ENCODE measurements around the gene CFAP77.

CFAP77 gene

DNA sequence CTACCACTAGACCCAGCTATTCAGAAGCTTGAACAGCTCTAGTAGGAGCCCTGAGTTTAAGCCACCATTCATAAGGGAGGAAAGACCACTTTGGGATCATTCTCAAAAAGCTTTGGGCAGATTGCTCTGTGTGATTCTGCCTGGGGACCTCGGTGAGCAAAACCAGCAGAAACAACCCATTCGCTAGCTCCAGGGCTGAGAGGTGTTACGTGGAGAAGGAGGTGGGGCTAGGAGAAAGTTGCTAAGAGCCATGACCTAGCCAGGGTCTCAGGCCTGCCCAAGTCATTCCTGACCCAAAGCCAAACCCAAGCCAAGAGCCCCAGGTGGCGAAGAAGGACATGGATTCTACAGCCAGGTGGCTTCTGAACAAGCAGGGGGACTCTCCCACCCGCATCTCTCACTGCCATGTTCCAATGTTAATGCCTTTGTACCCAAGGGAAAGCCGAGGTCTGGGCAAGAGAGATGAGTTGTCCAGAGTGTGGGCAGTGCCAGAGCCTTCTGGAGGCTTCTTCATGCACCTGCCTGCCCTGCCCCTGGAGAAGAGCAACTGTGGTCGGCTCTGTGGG, 168.4 kb downstream of the CFAP77 start:
- TF ChIP-seq ZFX (IDR thresholded peaks at IDR 0.05; ENCODE audit: borderline replicate concordance) (no peak), CTCF (IDR thresholded peaks at IDR 0.05) (no peak)
- no peak overlapping the region for H3K27ac ChIP-seq

DNA sequence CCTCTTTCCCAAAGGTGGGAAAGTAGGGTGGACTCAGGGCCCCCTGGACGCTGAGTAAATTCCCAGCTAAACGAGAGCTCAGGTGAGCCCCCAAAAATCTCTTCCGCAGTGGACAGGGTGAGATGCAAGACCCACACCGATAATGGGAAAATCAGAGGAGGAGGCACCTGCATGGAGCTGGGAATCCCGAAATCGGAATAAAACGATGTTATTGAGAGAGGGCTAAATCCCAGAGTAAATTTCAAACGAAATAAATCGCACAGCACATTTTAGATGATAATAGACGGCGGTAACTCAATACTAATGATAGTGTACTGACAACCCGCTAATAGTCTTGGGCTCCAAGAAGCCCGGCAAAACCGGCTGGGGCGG, 169.4 kb downstream of the CFAP77 start:
- H3K27ac ChIP-seq: no peak overlapping the region
- TF ChIP-seq CTCF (IDR thresholded peaks at IDR 0.05) (no peak), ZFX (IDR thresholded peaks at IDR 0.05; ENCODE audit: borderline replicate concordance) (no peak)

DNA sequence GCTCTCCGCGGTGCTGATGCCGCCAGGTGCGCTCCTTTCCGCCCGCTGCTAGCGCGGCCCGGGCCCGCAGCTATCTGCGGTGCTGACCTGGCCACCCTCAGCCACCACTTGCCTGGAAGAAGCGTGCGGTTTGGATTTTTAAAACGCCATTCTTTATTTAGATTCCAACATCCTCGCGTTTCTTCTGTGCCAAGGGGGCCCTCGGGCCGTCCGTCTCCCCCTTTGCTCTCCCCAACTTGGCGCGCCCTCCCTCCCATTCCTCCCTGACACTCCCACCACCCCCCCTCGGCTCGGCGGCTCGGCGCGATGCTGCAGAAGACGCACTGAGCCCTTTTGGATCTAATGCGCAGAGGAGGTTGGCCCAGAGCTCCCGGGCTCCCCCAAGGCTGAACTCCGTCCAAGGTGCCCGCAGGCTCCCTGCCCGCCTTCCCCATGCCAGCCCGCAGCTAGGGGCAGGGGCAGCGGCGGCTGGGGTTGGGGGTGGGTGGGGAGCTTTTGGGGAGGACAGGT, 172.3 kb downstream of the CFAP77 start, which contains the start of gene BARHL1:
Gene BARHL1, plus strand, starts transcription at position 331 of the 510 bp plus-strand sequence. CDS start 192 bp downstream, outside the sequence.
- TF ChIP-seq ZFX (IDR thresholded peaks at IDR 0.05; ENCODE audit: borderline replicate concordance): no peak
- TF ChIP-seq CTCF (IDR thresholded peaks at IDR 0.05): 0 out of 2 replicates have a peak, but pooled peaks have one; percentile 9
- no peak within 1 kb of the TSS for H3K27ac ChIP-seq

DNA sequence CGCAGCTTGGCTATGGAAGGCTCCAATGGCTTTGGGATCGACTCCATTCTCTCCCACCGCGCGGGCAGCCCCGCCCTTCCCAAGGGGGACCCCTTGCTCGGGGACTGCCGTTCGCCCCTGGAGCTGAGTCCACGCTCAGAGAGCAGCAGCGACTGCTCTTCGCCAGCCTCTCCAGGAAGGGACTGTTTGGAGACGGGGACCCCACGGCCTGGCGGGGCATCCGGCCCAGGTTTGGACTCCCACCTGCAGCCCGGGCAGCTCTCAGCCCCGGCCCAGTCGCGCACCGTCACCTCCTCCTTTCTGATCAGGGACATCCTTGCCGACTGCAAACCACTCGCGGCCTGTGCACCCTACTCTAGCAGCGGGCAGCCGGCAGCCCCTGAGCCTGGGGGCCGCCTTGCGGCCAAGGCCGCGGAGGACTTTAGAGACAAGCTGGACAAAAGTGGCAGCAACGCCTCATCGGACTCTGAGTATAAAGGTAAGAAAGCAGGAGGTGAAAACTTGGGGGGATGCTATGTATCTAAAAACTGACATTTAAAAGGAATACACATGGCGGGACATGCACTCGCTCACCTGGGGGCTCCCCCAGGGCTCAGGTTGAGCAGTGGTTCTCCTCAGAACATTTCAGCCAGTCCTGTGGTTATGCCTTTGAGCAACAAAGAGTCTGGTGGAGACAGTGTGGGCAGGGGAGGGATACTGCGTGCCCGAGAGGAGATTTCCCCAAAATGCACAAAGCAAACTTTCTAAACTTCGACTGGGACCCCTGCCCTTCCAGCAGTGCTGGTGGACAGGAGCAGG, 173.0 kb downstream of the CFAP77 start:
- no peak overlapping the region for H3K27ac ChIP-seq
- no peak for TF ChIP-seq ZFX (IDR thresholded peaks at IDR 0.05; ENCODE audit: borderline replicate concordance)
- TF ChIP-seq CTCF (IDR thresholded peaks at IDR 0.05): no peak

DNA sequence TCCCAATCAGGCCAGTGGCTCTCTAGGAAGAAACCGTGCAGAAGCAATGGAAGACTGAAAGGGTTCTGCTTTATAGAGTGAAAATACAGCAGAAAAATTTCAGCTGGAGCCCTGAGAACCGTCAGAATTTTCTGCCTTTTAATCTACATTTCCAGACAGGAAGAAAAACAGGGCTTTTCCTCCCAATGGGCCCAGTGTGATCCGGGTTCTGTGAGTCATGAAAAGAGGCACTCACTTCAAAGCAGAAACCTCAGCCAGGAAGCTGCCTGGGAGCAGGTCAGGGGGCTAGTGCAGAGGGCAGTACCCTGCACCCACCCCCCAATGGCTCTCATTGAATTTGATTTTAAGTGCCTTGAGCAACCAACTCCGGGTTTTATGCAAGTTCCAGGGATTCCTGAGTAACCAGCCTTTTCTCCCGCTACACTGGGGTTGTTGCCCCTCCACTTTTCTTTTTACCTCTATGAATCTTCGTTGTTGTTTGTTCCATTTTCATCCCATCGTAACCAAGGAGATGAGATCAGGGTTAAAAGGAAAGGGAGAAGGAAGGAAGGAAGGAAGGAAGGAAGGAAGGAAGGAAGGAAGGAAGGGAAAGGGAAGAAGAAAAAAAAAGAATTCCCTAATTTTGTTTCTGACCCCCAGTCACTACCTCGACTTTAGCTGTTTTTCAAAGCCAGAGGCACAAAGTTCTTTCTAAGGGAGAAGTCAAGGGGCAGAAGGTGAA, 173.7 kb downstream of the CFAP77 start:
- TF ChIP-seq CTCF (IDR thresholded peaks at IDR 0.05) (no peak), ZFX (IDR thresholded peaks at IDR 0.05; ENCODE audit: borderline replicate concordance) (no peak)

GRCh38 chr9:132584601-132585560, 174.9 kb downstream of the CFAP77 start:
- TF ChIP-seq CTCF (IDR thresholded peaks at IDR 0.05): no peak
- no peak for TF ChIP-seq ZFX (IDR thresholded peaks at IDR 0.05; ENCODE audit: borderline replicate concordance)
- H3K27ac ChIP-seq: no peak overlapping the region

More for the DNA sequence above, 173.7 kb downstream of the CFAP77 start:
- H3K27ac ChIP-seq: no peak overlapping the region

All from 22Rv1 (cell line).